ENCODE results near the gene MYO10.

- TF ChIP-seq TARDBP (IDR thresholded peaks at IDR 0.05) (no peak), CTBP1 (IDR thresholded peaks at IDR 0.05; ENCODE audit: borderline replicate concordance) (no peak), ELF4 (IDR thresholded peaks at IDR 0.05) (no peak), FOXM1 (IDR thresholded peaks at IDR 0.05; ENCODE audit: borderline replicate concordance) (no peak), PKNOX1 (IDR thresholded peaks at IDR 0.05) (no peak), BHLHE40 (IDR thresholded peaks at IDR 0.05; ENCODE audit: borderline replicate concordance) (no peak), NFRKB (IDR thresholded peaks at IDR 0.05) (no peak), FOXA1 (IDR thresholded peaks at IDR 0.05) (no peak)
Observed at GRCh38 chr5:16776611-16777251, 159.4 kb downstream of the MYO10 start.
